HepG2 (cell line): ENCODE results near the gene RNF17. TPM values are rescaled to one million over a fixed set of nuclear protein-coding genes. Genes with fewer than 3 reads are reported as not detected.

Experiments
- ARID4A ChIP-seq: sonication (generic); formaldehyde crosslinking; IDR thresholded peaks from 2 replicates; pipeline ENCODE4 v1.5.0; 2020; ENCODE audit warnings: mild to moderate bottlenecking, missing genetic modification reagents, borderline replicate concordance
- DDIT3 ChIP-seq: sonication (generic); formaldehyde crosslinking; IDR thresholded peaks from 2 replicates; pipeline ENCODE4 v1.4.0; 2020; ENCODE audit warnings: mild to moderate bottlenecking, missing genetic modification reagents
- HNRNPUL1 ChIP-seq: fragments of 200-400 bp; formaldehyde crosslinking; IDR thresholded peaks from 2 replicates; pipeline ENCODE4 v1.6.1; 2017; ENCODE audit warnings: low read depth, mild to moderate bottlenecking, low read length, moderate library complexity
- ISX ChIP-seq: sonication (generic); formaldehyde crosslinking; conservative IDR thresholded peaks from 2 replicates; pipeline ENCODE4 v1.5.0; 2020; ENCODE audit warnings: missing genetic modification reagents
- MNT ChIP-seq: fragments of 450-650 bp; IDR thresholded peaks from 2 replicates; pipeline ENCODE4 v1.6.1; 2016
- YY1 ChIP-seq: IDR thresholded peaks from 2 replicates; pipeline ENCODE4 v1.6.1; 2011; ENCODE audit warnings: low read length, low read depth, moderate library complexity, mild to moderate bottlenecking; ENCODE audit not compliant: insufficient read depth, insufficient replicate concordance
- ZBTB4 ChIP-seq: sonication (generic); formaldehyde crosslinking; IDR thresholded peaks from 2 replicates; pipeline ENCODE4 v1.4.0; 2020; ENCODE audit warnings: missing genetic modification reagents, mild to moderate bottlenecking, borderline replicate concordance
- ZFP36L1 ChIP-seq: sonication (generic); formaldehyde crosslinking; IDR thresholded peaks from 2 replicates; pipeline ENCODE4 v1.8.0; 2022; ENCODE audit warnings: mild to moderate bottlenecking, missing genetic modification reagents, moderate library complexity
- ZMYM4 ChIP-seq: sonication (generic); formaldehyde crosslinking; IDR thresholded peaks from 2 replicates; pipeline ENCODE4 v1.8.1; 2023; ENCODE audit warnings: mild to moderate bottlenecking, missing genetic modification reagents
- ZNF253 ChIP-seq: sonication (generic); formaldehyde crosslinking; IDR thresholded peaks from 2 replicates; pipeline ENCODE4 v1.8.0; 2022; ENCODE audit warnings: mild to moderate bottlenecking, missing genetic modification reagents, borderline replicate concordance
- ZNF280B ChIP-seq: sonication (generic); formaldehyde crosslinking; IDR thresholded peaks from 2 replicates; pipeline ENCODE4 v1.5.0; 2020; ENCODE audit warnings: missing genetic modification reagents, mild to moderate bottlenecking, borderline replicate concordance
- ZNF3 ChIP-seq: IDR thresholded peaks from 2 replicates; pipeline ENCODE4 v1.7.0; 2017; ENCODE audit warnings: inconsistent platforms
- ZNF343 ChIP-seq: sonication (generic); formaldehyde crosslinking; IDR thresholded peaks from 2 replicates; pipeline ENCODE4 v1.4.0; 2020; ENCODE audit warnings: mild to moderate bottlenecking, missing genetic modification reagents
- ZNF460 ChIP-seq: sonication (generic); formaldehyde crosslinking; IDR thresholded peaks from 2 replicates; pipeline ENCODE4 v1.5.1; 2020; ENCODE audit warnings: missing genetic modification reagents, mild to moderate bottlenecking, borderline replicate concordance
- ZNF670 ChIP-seq: sonication (generic); formaldehyde crosslinking; IDR thresholded peaks from 2 replicates; pipeline ENCODE4 v1.8.0; 2022; ENCODE audit warnings: mild to moderate bottlenecking, missing genetic modification reagents, borderline replicate concordance
- ZNF792 ChIP-seq: IDR thresholded peaks from 2 replicates; pipeline ENCODE4 v1.6.1; 2016
- ZSCAN21 ChIP-seq: sonication (generic); formaldehyde crosslinking; IDR thresholded peaks from 2 replicates; pipeline ENCODE4 v1.8.0; 2022; ENCODE audit warnings: mild to moderate bottlenecking, missing genetic modification reagents, moderate library complexity, borderline replicate concordance
- polyA plus RNA-seq, 8 experiments: library from polyadenylated mRNA; depleted of rRNA in 3 of 8; stranded (reverse) in 7 of 8; unstranded in 1 of 8; fragments of >200 nt; fragmentation: Illumina TruSeq in 4 of 8; extraction: Trizol in 4 of 8; gene quantifications; 2 replicates each; pipeline versions ENCODE4 v1.2.1 to v1.2.3, GENCODE V29; 2011 to 2016; ENCODE audit warnings: low read depth in 4 of 8, missing spikeins in 1 of 8, mixed read lengths in 1 of 8; ENCODE audit not compliant: insufficient read depth in 1 of 8
- total RNA-seq, 5 experiments: library from RNA; depleted of rRNA; stranded (reverse); fragments of >200 nt; fragmentation: Illumina TruSeq; extraction: Trizol; gene quantifications; 2 replicates each; pipeline ENCODE4 v1.2.3, GENCODE V29; 2016; ENCODE audit warnings: low read depth in 1 of 5

The RNF17 gene
- total and polyA plus RNA-seq, 2 of the 13 experiments (the other 11 are each of a cell fraction or from before 2014, with no cell fraction given) = not detected

GRCh38 chr13:24922745-24923591 is 159.0 kb downstream of the RNF17 start (continued):
- peak; percentile 49; the same call in 1 of the 2 replicates for TF ChIP-seq ZSCAN21
- TF ChIP-seq ARID4A (CRISPR knock-in tag) = peak; percentile 100
- TF ChIP-seq ZNF343 (CRISPR knock-in tag) = peak; percentile 58; the same call in 1 of the 2 replicates
- TF ChIP-seq ZNF670 = peak; percentile 67; the same call in 1 of the 2 replicates
- TF ChIP-seq ZNF3 (CRISPR knock-in tag) = no peak
- TF ChIP-seq DDIT3 (CRISPR knock-in tag) = no peak
- no peak for TF ChIP-seq ISX (CRISPR knock-in tag)
- peak; percentile 84 for TF ChIP-seq ZMYM4 (CRISPR knock-in tag)
- no peak for TF ChIP-seq ZBTB4 (CRISPR knock-in tag)
- TF ChIP-seq YY1 = peak; percentile 59
- TF ChIP-seq MNT = peak; percentile 67
- peak; percentile 43; the same call in 1 of the 2 replicates for TF ChIP-seq ZNF253 (CRISPR knock-in tag)
- peak; percentile 35; the same call in 1 of the 2 replicates for TF ChIP-seq ZNF460 (CRISPR knock-in tag)
- peak; percentile 35; the same call in 1 of the 2 replicates for TF ChIP-seq ZNF280B (CRISPR knock-in tag)
- TF ChIP-seq HNRNPUL1 = no peak
- no peak for TF ChIP-seq ZNF792
- TF ChIP-seq ZFP36L1 (CRISPR knock-in tag) = 0 out of 2 replicates have a peak, but pooled peaks have one; percentile 34
